Esophagus squamous epithelium (tissue), 4 donors: Measurements from ENCODE around the gene EIF3B.

Source experiments
- CTCF ChIP-seq, 6 experiments: fragments of 450-650 bp in 4 of 6; fragments of 200-600 bp in 2 of 6; sonication (generic) in 2 of 6; IDR thresholded peaks; one replicate each; pipeline ENCODE4 v1.5.1; 2016 to 2019; ENCODE audit warnings: antibody characterized with exemption in 6 of 6, mild to moderate bottlenecking in 4 of 6, moderate library complexity in 4 of 6
- POLR2A ChIP-seq, 4 donors: fragments of 450-650 bp; IDR thresholded peaks; one replicate each; pipeline ENCODE4 v1.6.1; 2017; ENCODE audit warnings: antibody characterized with exemption in 4 of 4, mild to moderate bottlenecking in 4 of 4, moderate library complexity in 3 of 4

DNA sequence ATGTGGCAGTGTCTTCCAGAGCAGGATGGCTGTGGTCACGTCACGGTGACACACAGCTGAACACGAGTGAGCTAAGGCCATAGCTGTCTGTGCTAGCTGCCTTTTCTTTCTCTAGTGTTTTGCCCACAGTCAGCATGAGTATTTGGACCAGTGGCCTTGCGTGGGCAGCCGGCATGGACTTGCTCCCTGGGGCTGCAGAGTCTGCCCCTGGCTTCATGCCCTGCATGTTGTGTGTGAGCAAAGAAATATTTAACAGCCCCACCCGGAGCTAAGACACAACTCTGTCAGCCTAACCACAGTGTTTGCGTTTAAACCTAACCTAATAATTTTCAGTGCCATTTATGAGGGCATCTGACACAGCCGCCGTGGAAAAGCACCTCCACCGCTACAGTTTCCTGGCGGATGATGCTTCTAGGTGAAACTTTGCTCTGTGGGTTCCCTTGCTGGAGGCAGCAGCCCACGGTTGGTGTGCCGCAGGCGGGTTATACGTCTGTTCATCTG is 63.4 kb downstream of the EIF3B start:
- no peak for TF ChIP-seq CTCF (IDR thresholded peaks at IDR 0.05)
- no peak for TF ChIP-seq POLR2A (IDR thresholded peaks at IDR 0.05)
